WTC11 (cell line): ENCODE measurements around the gene PRF1. TPM values are rescaled to one million over a fixed set of nuclear protein-coding genes. Genes with fewer than 3 reads are reported as not detected.
"Not testable (repeated sequence)": the region's sequence is repeated elsewhere in the genome, so short reads cannot be mapped to it uniquely, and the experiment has no call there.

ENCODE experiments used
- ATAC-seq: fragments of 200-7000 bp; cut with Tn5 transposase; 2 replicates; pipeline ENCODE4 v1.10.0; 2021; ENCODE audit warnings: mild to moderate bottlenecking, moderate library complexity
- CTCF ChIA-PET: fragments of 300-600 bp; sonication (Branson Sonifier 250); formaldehyde crosslinking; loops from one replicate; lab custom pipeline; 2021; ENCODE audit warnings: antibody characterized with exemption; lab: Charles Lee
- POLR2A ChIA-PET: fragments of 350-600 bp; sonication (Branson Sonifier 250); formaldehyde crosslinking; loops from one replicate; lab custom pipeline; 2021; ENCODE audit warnings: antibody characterized with exemption; lab: Charles Lee
- DNase-seq: peaks from one replicate; pipeline ENCODE4 v3.0.0; 2021; ENCODE audit warnings: low spot score
- H3K27ac Mint-ChIP-seq: 2 replicates; pipeline ENCODE4 v1.8.0; 2021; ENCODE audit warnings: mixed read lengths
- H3K27me3 Mint-ChIP-seq: 2 replicates; pipeline ENCODE4 v1.8.0; 2021; ENCODE audit warnings: low read depth, mild to moderate bottlenecking, moderate library complexity, mixed read lengths
- H3K36me3 Mint-ChIP-seq: 2 replicates; pipeline ENCODE4 v1.8.0; 2021; ENCODE audit warnings: mixed read lengths
- H3K4me1 Mint-ChIP-seq: 2 replicates; pipeline ENCODE4 v1.8.0; 2022; ENCODE audit warnings: mixed read lengths
- H3K4me3 Mint-ChIP-seq: 2 replicates; pipeline ENCODE4 v1.8.0; 2021; ENCODE audit warnings: mild to moderate bottlenecking, moderate library complexity, mixed read lengths
- H3K9me3 Mint-ChIP-seq: 2 replicates; pipeline ENCODE4 v1.8.0; 2021; ENCODE audit warnings: mixed read lengths
- E2F5 ChIP-seq: sonication (generic); formaldehyde crosslinking; IDR thresholded peaks from 2 replicates; pipeline ENCODE4 v1.8.1; 2022; ENCODE audit warnings: mild to moderate bottlenecking, moderate library complexity, missing genetic modification reagents
- GABPB1 ChIP-seq: sonication (generic); formaldehyde crosslinking; IDR thresholded peaks from 2 replicates; pipeline ENCODE4 v1.8.1; 2023; ENCODE audit warnings: mild to moderate bottlenecking, missing genetic modification reagents
- HMGXB4 ChIP-seq: sonication (generic); formaldehyde crosslinking; IDR thresholded peaks from 2 replicates; pipeline ENCODE4 v1.8.1; 2023; ENCODE audit warnings: mild to moderate bottlenecking, moderate library complexity, missing genetic modification reagents
- MLX ChIP-seq: sonication (generic); formaldehyde crosslinking; IDR thresholded peaks from 2 replicates; pipeline ENCODE4 v1.8.1; 2023; ENCODE audit warnings: mild to moderate bottlenecking, missing genetic modification reagents, moderate library complexity
- NFE2L1 ChIP-seq: sonication (generic); formaldehyde crosslinking; IDR thresholded peaks from 2 replicates; pipeline ENCODE4 v1.8.1; 2023; ENCODE audit warnings: missing genetic modification reagents
- SMAD4 ChIP-seq: sonication (generic); formaldehyde crosslinking; IDR thresholded peaks from 2 replicates; pipeline ENCODE4 v1.8.0; 2022; ENCODE audit warnings: mild to moderate bottlenecking, missing genetic modification reagents
- SP1 ChIP-seq: sonication (generic); formaldehyde crosslinking; conservative IDR thresholded peaks from 2 replicates; pipeline ENCODE4 v1.8.1; 2022; ENCODE audit warnings: missing genetic modification reagents
- TEAD4 ChIP-seq: sonication (generic); formaldehyde crosslinking; IDR thresholded peaks from 2 replicates; pipeline ENCODE4 v1.8.0; 2022; ENCODE audit warnings: mild to moderate bottlenecking, missing genetic modification reagents
- ZNF512 ChIP-seq: sonication (generic); formaldehyde crosslinking; IDR thresholded peaks from 2 replicates; pipeline ENCODE4 v1.8.1; 2022; ENCODE audit warnings: missing genetic modification reagents, borderline replicate concordance
- ZNF532 ChIP-seq: fragments of 250-450 bp; sonication (Bioruptor Pico); IDR thresholded peaks from 2 replicates; pipeline ENCODE4 v1.9.0; 2021; ENCODE audit warnings: mild to moderate bottlenecking, borderline replicate concordance
- total RNA-seq: library from RNA; stranded (reverse); gene quantifications from 3 replicates; pipeline ENCODE4 v1.2.3, GENCODE V29; 2021

Gene PRF1
- total RNA-seq, 1 experiment from 2014 or later = 0.11 TPM

GRCh38 chr10:70647086-70647485 lies 44.5 kb upstream of the PRF1 start:
- Mint-ChIP-seq H3K27me3 (peaks cover 13% of the 10 kb centered on the region), H3K27ac (no peak overlapping the region), H3K9me3 (peaks cover 60% of the 10 kb centered on the region), H3K4me1 (peaks cover 3% of the 10 kb centered on the region; the same call in 1 of the 2 replicates), H3K4me3 (no peak overlapping the region), H3K36me3 (peaks cover 31% of the 10 kb centered on the region)
- DNase-seq (no peak), ATAC-seq (no peak)
- ChIA-PET CTCF (no interaction called here), POLR2A (no interaction called here)
- no peak for TF ChIP-seq ZNF532 (CRISPR knock-in tag)
- TF ChIP-seq SP1 (CRISPR knock-in tag) = no peak
- TF ChIP-seq ZNF512 = no peak
- no peak for TF ChIP-seq GABPB1 (CRISPR knock-in tag)
- no peak for TF ChIP-seq TEAD4 (CRISPR knock-in tag)
- TF ChIP-seq MLX (CRISPR knock-in tag) = no peak
- no peak for TF ChIP-seq E2F5
- no peak for TF ChIP-seq SMAD4 (CRISPR knock-in tag)
- no peak for TF ChIP-seq HMGXB4 (CRISPR knock-in tag)
- TF ChIP-seq NFE2L1 (CRISPR knock-in tag) = no peak

- H3K4me3 Mint-ChIP-seq, POLR2A ChIA-PET, H3K4me1 Mint-ChIP-seq, ATAC-seq, DNase-seq, H3K27ac Mint-ChIP-seq, CTCF ChIA-PET: not testable (repeated sequence)
- H3K27me3 Mint-ChIP-seq = peaks cover 13% of the 10 kb centered on the region
- peaks cover 39% of the 10 kb centered on the region for H3K9me3 Mint-ChIP-seq
- peaks cover 16% of the 10 kb centered on the region for H3K36me3 Mint-ChIP-seq
These were observed 42.4 kb upstream of the PRF1 start for GRCh38 chr10:70644959-70645358.

GRCh38 chr10:70643272-70643671 lies 40.7 kb upstream of the PRF1 start:
- H3K27ac Mint-ChIP-seq, DNase-seq, H3K36me3 Mint-ChIP-seq, H3K4me3 Mint-ChIP-seq, CTCF ChIA-PET, POLR2A ChIA-PET, H3K4me1 Mint-ChIP-seq, ATAC-seq: not testable (repeated sequence)
- Mint-ChIP-seq H3K9me3 (peaks cover 22% of the 10 kb centered on the region), H3K27me3 (peaks cover 11% of the 10 kb centered on the region)

GRCh38 chr10:70639640-70640383 lies 37.3 kb upstream of the PRF1 start:
- POLR2A ChIA-PET, DNase-seq, H3K27me3 Mint-ChIP-seq, H3K4me1 Mint-ChIP-seq, ATAC-seq, H3K9me3 Mint-ChIP-seq, H3K4me3 Mint-ChIP-seq, H3K36me3 Mint-ChIP-seq, H3K27ac Mint-ChIP-seq, CTCF ChIA-PET: not testable (repeated sequence)
